Measurements from ENCODE around the gene RSRC1.
"Not testable (repeated sequence)": the region's sequence is repeated elsewhere in the genome, so short reads cannot be mapped to it uniquely, and the experiment has no call there.

Gene RSRC1

GRCh38 chr3:158539414-158540014 lies 429.6 kb downstream of the RSRC1 start:
- no peak overlapping the region for H3K4me2 ChIP-seq (ENCODE audit: insufficient read depth, low read length)
- DNase-seq: peak; percentile 49
- TF ChIP-seq CTCF (IDR thresholded peaks at IDR 0.05; ENCODE audit: borderline replicate concordance, extremely low read depth, low read length, poor library complexity, severe bottlenecking): peak; percentile 58
- no peak for TF ChIP-seq EZH2 (IDR thresholded peaks at IDR 0.05; ENCODE audit: borderline replicate concordance, low read depth, low read length, severe bottlenecking)
- H3K27ac ChIP-seq (ENCODE audit: low read length): no peak overlapping the region
- H3K9ac ChIP-seq (ENCODE audit: low read depth, low read length): no peak overlapping the region
- peak; percentile 72 for ATAC-seq (ENCODE audit: insufficient read depth, low read depth)
- no peaks in the 10 kb centered on the region for H3K27me3 ChIP-seq (ENCODE audit: insufficient read depth, low read length, poor library complexity)
- H3K36me3 ChIP-seq (ENCODE audit: insufficient read depth, low read length): peaks cover 20% of the 10 kb centered on the region; the same call in 1 of the 2 replicates
- H3K4me3 ChIP-seq (ENCODE audit: low read depth in 1 of 2, low read length in 2 of 2): no peak overlapping the region
- no peaks in the 10 kb centered on the region for H3K79me2 ChIP-seq (ENCODE audit: insufficient read depth, low read length)
- H3K9me3 ChIP-seq (ENCODE audit: insufficient read depth, low read length, severe bottlenecking): no peaks in the 10 kb centered on the region
- peak overlapping the region; percentile 47; the same call in 1 of the 2 replicates for H2AFZ ChIP-seq (ENCODE audit: low read depth, low read length)
- no peaks in the 10 kb centered on the region for H4K20me1 ChIP-seq (ENCODE audit: insufficient read depth, low read length)
- no peaks in the 10 kb centered on the region for H3K4me1 ChIP-seq (ENCODE audit: insufficient read depth, low read length)

- no peaks in the 10 kb centered on the region for H4K20me1 ChIP-seq (ENCODE audit: insufficient read depth, low read length)
- no peaks in the 10 kb centered on the region for H3K27me3 ChIP-seq (ENCODE audit: insufficient read depth, low read length, poor library complexity)
- no peak for ATAC-seq (ENCODE audit: insufficient read depth, low read depth)
- no peak overlapping the region for H3K9ac ChIP-seq (ENCODE audit: low read depth, low read length)
- H3K9me3 ChIP-seq (ENCODE audit: insufficient read depth, low read length, severe bottlenecking): no peaks in the 10 kb centered on the region
- TF ChIP-seq CTCF (IDR thresholded peaks at IDR 0.05; ENCODE audit: borderline replicate concordance, extremely low read depth, low read length, poor library complexity, severe bottlenecking) (no peak), EZH2 (IDR thresholded peaks at IDR 0.05; ENCODE audit: borderline replicate concordance, low read depth, low read length, severe bottlenecking) (no peak)
- no peak overlapping the region for H2AFZ ChIP-seq (ENCODE audit: low read depth, low read length)
- no peak overlapping the region for H3K4me3 ChIP-seq (ENCODE audit: low read depth in 1 of 2, low read length in 2 of 2)
- no peak overlapping the region for H3K27ac ChIP-seq (ENCODE audit: low read length)
- no peaks in the 10 kb centered on the region for H3K4me1 ChIP-seq (ENCODE audit: insufficient read depth, low read length)
- no peak overlapping the region for H3K4me2 ChIP-seq (ENCODE audit: insufficient read depth, low read length)
- DNase-seq: no peak
- H3K79me2 ChIP-seq (ENCODE audit: insufficient read depth, low read length): no peaks in the 10 kb centered on the region
- H3K36me3 ChIP-seq (ENCODE audit: insufficient read depth, low read length): peaks cover 24% of the 10 kb centered on the region; the same call in 1 of the 2 replicates
Observed at GRCh38 chr3:158540066-158540465, 430.2 kb downstream of the RSRC1 start.

GRCh38 chr3:158548691-158549090 lies 438.8 kb downstream of the RSRC1 start:
- Histone ChIP-seq H2AFZ (ENCODE audit: low read depth, low read length) (no peak overlapping the region), H4K20me1 (ENCODE audit: insufficient read depth, low read length) (no peaks in the 10 kb centered on the region), H3K9me3 (ENCODE audit: insufficient read depth, low read length, severe bottlenecking) (no peaks in the 10 kb centered on the region), H3K4me1 (ENCODE audit: insufficient read depth, low read length) (no peaks in the 10 kb centered on the region), H3K79me2 (ENCODE audit: insufficient read depth, low read length) (no peaks in the 10 kb centered on the region), H3K27ac (ENCODE audit: low read length) (no peak overlapping the region), H3K4me2 (ENCODE audit: insufficient read depth, low read length) (no peak overlapping the region), H3K9ac (ENCODE audit: low read depth, low read length) (no peak overlapping the region), H3K36me3 (ENCODE audit: insufficient read depth, low read length) (peaks cover 30% of the 10 kb centered on the region; the same call in 1 of the 2 replicates), H3K27me3 (ENCODE audit: insufficient read depth, low read length, poor library complexity) (no peaks in the 10 kb centered on the region), H3K4me3 (ENCODE audit: low read depth in 1 of 2, low read length in 2 of 2) (no peak overlapping the region)
- DNase-seq (no peak), ATAC-seq (ENCODE audit: insufficient read depth, low read depth) (no peak)
- TF ChIP-seq EZH2 (IDR thresholded peaks at IDR 0.05; ENCODE audit: borderline replicate concordance, low read depth, low read length, severe bottlenecking) (no peak), CTCF (IDR thresholded peaks at IDR 0.05; ENCODE audit: borderline replicate concordance, extremely low read depth, low read length, poor library complexity, severe bottlenecking) (no peak)

GRCh38 chr3:158549938-158550337 lies 440.0 kb downstream of the RSRC1 start:
- not testable (repeated sequence) for H2AFZ ChIP-seq (ENCODE audit: low read depth, low read length); H3K79me2 ChIP-seq (ENCODE audit: insufficient read depth, low read length); H3K4me2 ChIP-seq (ENCODE audit: insufficient read depth, low read length); H3K9ac ChIP-seq (ENCODE audit: low read depth, low read length); H3K27me3 ChIP-seq (ENCODE audit: insufficient read depth, low read length, poor library complexity); H3K4me3 ChIP-seq (ENCODE audit: low read depth in 1 of 2, low read length in 2 of 2); H4K20me1 ChIP-seq (ENCODE audit: insufficient read depth, low read length); DNase-seq; H3K9me3 ChIP-seq (ENCODE audit: insufficient read depth, low read length, severe bottlenecking); H3K27ac ChIP-seq (ENCODE audit: low read length); ATAC-seq (ENCODE audit: insufficient read depth, low read depth); H3K4me1 ChIP-seq (ENCODE audit: insufficient read depth, low read length)
- peaks cover 19% of the 10 kb centered on the region; the same call in 1 of the 2 replicates for H3K36me3 ChIP-seq (ENCODE audit: insufficient read depth, low read length)
